HepG2 (cell line): ENCODE data around the gene ATN1. TPM values are rescaled to one million over a fixed set of nuclear protein-coding genes. Genes with fewer than 3 reads are reported as not detected.

Source experiments
- FOSL2 ChIP-seq: sonication (generic); formaldehyde crosslinking; IDR thresholded peaks from 2 replicates; pipeline ENCODE4 v1.4.0; 2020; ENCODE audit warnings: missing genetic modification reagents
- GLI4 ChIP-seq: sonication (generic); formaldehyde crosslinking; IDR thresholded peaks from 2 replicates; pipeline ENCODE4 v1.5.1; 2020; ENCODE audit warnings: missing genetic modification reagents, mild to moderate bottlenecking, moderate library complexity, borderline replicate concordance
- HNF4A ChIP-seq: sonication (generic); formaldehyde crosslinking; IDR thresholded peaks from 2 replicates; pipeline ENCODE4 v1.4.0; 2020; ENCODE audit warnings: missing genetic modification reagents
- HOXD1 ChIP-seq: sonication (generic); formaldehyde crosslinking; IDR thresholded peaks from 2 replicates; pipeline ENCODE4 v1.5.0; 2020; ENCODE audit warnings: missing genetic modification reagents
- JUN ChIP-seq: sonication (generic); formaldehyde crosslinking; IDR thresholded peaks from 2 replicates; pipeline ENCODE4 v1.4.0; 2020; ENCODE audit warnings: mild to moderate bottlenecking, missing genetic modification reagents
- JUNB ChIP-seq: sonication (generic); formaldehyde crosslinking; IDR thresholded peaks from 2 replicates; pipeline ENCODE4 v1.8.0; 2022; ENCODE audit warnings: missing genetic modification reagents, mild to moderate bottlenecking, borderline replicate concordance
- KDM3A ChIP-seq: IDR thresholded peaks from 2 replicates; pipeline ENCODE4 v1.6.1; 2018; ENCODE audit warnings: low read depth, missing compliant biosample characterization
- MAF1 ChIP-seq: sonication (generic); formaldehyde crosslinking; IDR thresholded peaks from 2 replicates; pipeline ENCODE4 v1.5.0; 2020; ENCODE audit warnings: missing genetic modification reagents, borderline replicate concordance
- NFYC ChIP-seq: IDR thresholded peaks from 2 replicates; pipeline ENCODE4 v1.6.1; 2016; ENCODE audit warnings: missing genetic modification reagents, missing compliant biosample characterization
- PPARG ChIP-seq: conservative IDR thresholded peaks from 2 replicates; pipeline ENCODE4 v1.6.1; 2016; ENCODE audit warnings: missing biosample characterization, missing genetic modification reagents
- REPIN1 ChIP-seq: sonication (generic); formaldehyde crosslinking; IDR thresholded peaks from 2 replicates; pipeline ENCODE4 v1.8.0; 2022; ENCODE audit warnings: missing genetic modification reagents, low read depth, mild to moderate bottlenecking, borderline replicate concordance
- U2AF1 ChIP-seq: fragments of 200-400 bp; formaldehyde crosslinking; optimal IDR thresholded peaks from 2 replicates; pipeline ENCODE3; 2017; ENCODE audit warnings: mild to moderate bottlenecking, low read depth, low read length
- ZNF101 ChIP-seq: sonication (generic); formaldehyde crosslinking; IDR thresholded peaks from 2 replicates; pipeline ENCODE4 v1.4.0; 2020; ENCODE audit warnings: mild to moderate bottlenecking, low read depth, missing genetic modification reagents, borderline replicate concordance
- ZNF619 ChIP-seq: sonication (generic); formaldehyde crosslinking; IDR thresholded peaks from 2 replicates; pipeline ENCODE4 v1.4.0; 2020; ENCODE audit warnings: mild to moderate bottlenecking, missing genetic modification reagents
- ZNF644 ChIP-seq: IDR thresholded peaks from 2 replicates; pipeline ENCODE4 v1.6.1; 2016; ENCODE audit warnings: low read depth
- ZNF768 ChIP-seq: sonication (generic); formaldehyde crosslinking; IDR thresholded peaks from 2 replicates; pipeline ENCODE4 v1.4.0; 2020; ENCODE audit warnings: missing genetic modification reagents
- ZNF878 ChIP-seq: sonication (generic); formaldehyde crosslinking; IDR thresholded peaks from 2 replicates; pipeline ENCODE4 v1.8.1; 2023; ENCODE audit warnings: mild to moderate bottlenecking, missing genetic modification reagents, moderate library complexity
- ZNF879 ChIP-seq: sonication (generic); formaldehyde crosslinking; IDR thresholded peaks from 2 replicates; pipeline ENCODE4 v1.8.1; 2023; ENCODE audit warnings: missing genetic modification reagents
- polyA plus RNA-seq, 8 experiments: library from polyadenylated mRNA; depleted of rRNA in 3 of 8; stranded (reverse) in 7 of 8; unstranded in 1 of 8; fragments of >200 nt; fragmentation: Illumina TruSeq in 4 of 8; extraction: Trizol in 4 of 8; gene quantifications; 2 replicates each; pipeline versions ENCODE4 v1.2.1 to v1.2.3, GENCODE V29; 2011 to 2016; ENCODE audit warnings: low read depth in 4 of 8, missing spikeins in 1 of 8, mixed read lengths in 1 of 8; ENCODE audit not compliant: insufficient read depth in 1 of 8
- total RNA-seq, 5 experiments: library from RNA; depleted of rRNA; stranded (reverse); fragments of >200 nt; fragmentation: Illumina TruSeq; extraction: Trizol; gene quantifications; 2 replicates each; pipeline ENCODE4 v1.2.3, GENCODE V29; 2016; ENCODE audit warnings: low read depth in 1 of 5
- TF ChIP-seq, protein P1 (sequence below): sonication (generic); formaldehyde crosslinking; IDR thresholded peaks from 2 replicates; pipeline ENCODE4 v1.4.0; 2020; ENCODE audit warnings: missing genetic modification reagents
- TF ChIP-seq, protein P2 (sequence below): sonication (generic); formaldehyde crosslinking; IDR thresholded peaks from 2 replicates; pipeline ENCODE4 v1.4.0; 2020; ENCODE audit warnings: missing genetic modification reagents
- TF ChIP-seq, protein P3 (sequence below): IDR thresholded peaks from 2 replicates; pipeline ENCODE4 v1.6.1; 2016; ENCODE audit warnings: missing compliant biosample characterization, missing genetic modification reagents, borderline replicate concordance
- TF ChIP-seq, protein P4 (sequence below): IDR thresholded peaks from 2 replicates; pipeline ENCODE4 v1.4.0; 2020; ENCODE audit warnings: mild to moderate bottlenecking, missing genetic modification reagents

Gene ATN1
- total and polyA plus RNA-seq, 2 of the 13 experiments (the other 11 are each of a cell fraction or from before 2014, with no cell fraction given), result 2.1 to 8.6 TPM

DNA sequence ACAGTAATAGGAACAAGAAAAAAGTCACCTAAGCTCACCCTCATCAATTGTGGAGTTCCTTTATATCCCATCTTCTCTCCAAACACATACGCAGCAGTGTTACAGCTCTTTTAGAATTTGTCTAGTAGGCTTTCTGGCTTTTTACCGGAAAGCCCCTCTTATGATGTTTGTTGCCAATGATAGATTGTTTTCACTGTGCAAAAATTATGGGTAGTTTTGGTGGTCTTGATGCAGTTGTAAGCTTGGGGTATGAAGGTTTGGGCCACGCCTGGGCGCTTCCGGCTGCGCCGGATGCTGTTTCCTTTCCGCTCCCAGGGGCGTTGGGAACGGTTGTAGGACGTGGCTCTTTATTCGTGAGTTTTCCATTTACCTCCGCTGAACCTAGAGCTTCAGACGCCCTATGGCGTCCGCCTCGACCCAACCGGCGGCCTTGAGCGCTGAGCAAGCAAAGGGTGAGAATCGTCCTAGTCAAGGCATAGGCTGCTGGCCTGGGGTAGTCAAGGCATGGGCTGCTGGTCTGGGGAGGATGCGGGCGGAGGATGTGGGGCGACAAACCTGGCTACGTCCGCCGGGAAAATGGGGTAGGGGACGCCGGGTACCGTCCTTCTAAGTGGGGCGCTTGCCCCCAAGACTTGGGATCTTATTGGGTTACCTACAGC is 16.1 kb downstream of the ATN1 start, which contains the start of the genes C12orf57 and RNU7-1 (continued):
- TF ChIP-seq, protein P1, sequence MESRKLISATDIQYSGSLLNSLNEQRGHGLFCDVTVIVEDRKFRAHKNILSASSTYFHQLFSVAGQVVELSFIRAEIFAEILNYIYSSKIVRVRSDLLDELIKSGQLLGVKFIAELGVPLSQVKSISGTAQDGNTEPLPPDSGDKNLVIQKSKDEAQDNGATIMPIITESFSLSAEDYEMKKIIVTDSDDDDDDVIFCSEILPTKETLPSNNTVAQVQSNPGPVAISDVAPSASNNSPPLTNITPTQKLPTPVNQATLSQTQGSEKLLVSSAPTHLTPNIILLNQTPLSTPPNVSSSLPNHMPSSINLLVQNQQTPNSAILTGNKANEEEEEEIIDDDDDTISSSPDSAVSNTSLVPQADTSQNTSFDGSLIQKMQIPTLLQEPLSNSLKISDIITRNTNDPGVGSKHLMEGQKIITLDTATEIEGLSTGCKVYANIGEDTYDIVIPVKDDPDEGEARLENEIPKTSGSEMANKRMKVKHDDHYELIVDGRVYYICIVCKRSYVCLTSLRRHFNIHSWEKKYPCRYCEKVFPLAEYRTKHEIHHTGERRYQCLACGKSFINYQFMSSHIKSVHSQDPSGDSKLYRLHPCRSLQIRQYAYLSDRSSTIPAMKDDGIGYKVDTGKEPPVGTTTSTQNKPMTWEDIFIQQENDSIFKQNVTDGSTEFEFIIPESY (CRISPR knock-in tag), result peak; percentile 50; the same call in 1 of the 2 replicates
- TF ChIP-seq ZNF644 (CRISPR knock-in tag) (no peak), JUNB (peak; percentile 77), ZNF879 (CRISPR knock-in tag) (no peak), U2AF1 (no peak), GLI4 (no peak), REPIN1 (CRISPR knock-in tag) (peak; percentile 23; the same call in 1 of the 2 replicates), ZNF101 (CRISPR knock-in tag) (peak; percentile 71; the same call in 1 of the 2 replicates), NFYC (CRISPR knock-in tag) (peak; percentile 60), MAF1 (CRISPR knock-in tag) (no peak), ZNF878 (CRISPR knock-in tag) (peak; percentile 68; the same call in 1 of the 2 replicates), HNF4A (CRISPR knock-in tag) (no peak), FOSL2 (CRISPR knock-in tag) (peak; percentile 53), PPARG (CRISPR knock-in tag) (peak; percentile 93), ZNF619 (CRISPR knock-in tag) (no peak), HOXD1 (CRISPR knock-in tag) (peak; percentile 33; the same call in 1 of the 2 replicates), KDM3A (CRISPR knock-in tag) (peak; percentile 99), ZNF768 (CRISPR knock-in tag) (peak; percentile 57; the same call in 1 of the 2 replicates), JUN (CRISPR knock-in tag) (peak; percentile 82; the same call in 1 of the 2 replicates)
- TF ChIP-seq, protein P2, sequence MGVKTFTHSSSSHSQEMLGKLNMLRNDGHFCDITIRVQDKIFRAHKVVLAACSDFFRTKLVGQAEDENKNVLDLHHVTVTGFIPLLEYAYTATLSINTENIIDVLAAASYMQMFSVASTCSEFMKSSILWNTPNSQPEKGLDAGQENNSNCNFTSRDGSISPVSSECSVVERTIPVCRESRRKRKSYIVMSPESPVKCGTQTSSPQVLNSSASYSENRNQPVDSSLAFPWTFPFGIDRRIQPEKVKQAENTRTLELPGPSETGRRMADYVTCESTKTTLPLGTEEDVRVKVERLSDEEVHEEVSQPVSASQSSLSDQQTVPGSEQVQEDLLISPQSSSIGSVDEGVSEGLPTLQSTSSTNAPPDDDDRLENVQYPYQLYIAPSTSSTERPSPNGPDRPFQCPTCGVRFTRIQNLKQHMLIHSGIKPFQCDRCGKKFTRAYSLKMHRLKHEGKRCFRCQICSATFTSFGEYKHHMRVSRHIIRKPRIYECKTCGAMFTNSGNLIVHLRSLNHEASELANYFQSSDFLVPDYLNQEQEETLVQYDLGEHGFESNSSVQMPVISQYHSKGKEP (CRISPR knock-in tag), result peak; percentile 89; the same call in 1 of the 2 replicates
- TF ChIP-seq, protein P3, sequence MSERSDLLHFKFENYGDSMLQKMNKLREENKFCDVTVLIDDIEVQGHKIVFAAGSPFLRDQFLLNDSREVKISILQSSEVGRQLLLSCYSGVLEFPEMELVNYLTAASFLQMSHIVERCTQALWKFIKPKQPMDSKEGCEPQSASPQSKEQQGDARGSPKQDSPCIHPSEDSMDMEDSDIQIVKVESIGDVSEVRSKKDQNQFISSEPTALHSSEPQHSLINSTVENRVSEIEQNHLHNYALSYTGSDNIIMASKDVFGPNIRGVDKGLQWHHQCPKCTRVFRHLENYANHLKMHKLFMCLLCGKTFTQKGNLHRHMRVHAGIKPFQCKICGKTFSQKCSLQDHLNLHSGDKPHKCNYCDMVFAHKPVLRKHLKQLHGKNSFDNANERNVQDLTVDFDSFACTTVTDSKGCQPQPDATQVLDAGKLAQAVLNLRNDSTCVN (CRISPR knock-in tag), result no peak
- TF ChIP-seq, protein P4, sequence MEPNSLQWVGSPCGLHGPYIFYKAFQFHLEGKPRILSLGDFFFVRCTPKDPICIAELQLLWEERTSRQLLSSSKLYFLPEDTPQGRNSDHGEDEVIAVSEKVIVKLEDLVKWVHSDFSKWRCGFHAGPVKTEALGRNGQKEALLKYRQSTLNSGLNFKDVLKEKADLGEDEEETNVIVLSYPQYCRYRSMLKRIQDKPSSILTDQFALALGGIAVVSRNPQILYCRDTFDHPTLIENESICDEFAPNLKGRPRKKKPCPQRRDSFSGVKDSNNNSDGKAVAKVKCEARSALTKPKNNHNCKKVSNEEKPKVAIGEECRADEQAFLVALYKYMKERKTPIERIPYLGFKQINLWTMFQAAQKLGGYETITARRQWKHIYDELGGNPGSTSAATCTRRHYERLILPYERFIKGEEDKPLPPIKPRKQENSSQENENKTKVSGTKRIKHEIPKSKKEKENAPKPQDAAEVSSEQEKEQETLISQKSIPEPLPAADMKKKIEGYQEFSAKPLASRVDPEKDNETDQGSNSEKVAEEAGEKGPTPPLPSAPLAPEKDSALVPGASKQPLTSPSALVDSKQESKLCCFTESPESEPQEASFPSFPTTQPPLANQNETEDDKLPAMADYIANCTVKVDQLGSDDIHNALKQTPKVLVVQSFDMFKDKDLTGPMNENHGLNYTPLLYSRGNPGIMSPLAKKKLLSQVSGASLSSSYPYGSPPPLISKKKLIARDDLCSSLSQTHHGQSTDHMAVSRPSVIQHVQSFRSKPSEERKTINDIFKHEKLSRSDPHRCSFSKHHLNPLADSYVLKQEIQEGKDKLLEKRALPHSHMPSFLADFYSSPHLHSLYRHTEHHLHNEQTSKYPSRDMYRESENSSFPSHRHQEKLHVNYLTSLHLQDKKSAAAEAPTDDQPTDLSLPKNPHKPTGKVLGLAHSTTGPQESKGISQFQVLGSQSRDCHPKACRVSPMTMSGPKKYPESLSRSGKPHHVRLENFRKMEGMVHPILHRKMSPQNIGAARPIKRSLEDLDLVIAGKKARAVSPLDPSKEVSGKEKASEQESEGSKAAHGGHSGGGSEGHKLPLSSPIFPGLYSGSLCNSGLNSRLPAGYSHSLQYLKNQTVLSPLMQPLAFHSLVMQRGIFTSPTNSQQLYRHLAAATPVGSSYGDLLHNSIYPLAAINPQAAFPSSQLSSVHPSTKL (CRISPR knock-in tag), result peak; percentile 33; the same call in 1 of the 2 replicates
